Thyroid gland (tissue), 4 donors: Measurements from ENCODE around the gene PSMF1. TPM values are rescaled to one million over a fixed set of nuclear protein-coding genes. Genes with fewer than 3 reads are reported as not detected.

Experiments used
- DNase-seq, 2 donors: peaks; one replicate each; pipeline ENCODE4 v3.0.0-alpha.2; 2019
- H3K27ac ChIP-seq, 3 donors: fragments of 200-600 bp; sonication (generic); 1 replicate in 2 of 3; 2 replicates in 1 of 3; pipeline ENCODE4 v1.5.1; 2016 to 2019; ENCODE audit warnings: mild to moderate bottlenecking in 1 of 3, moderate library complexity in 1 of 3
- H3K27me3 ChIP-seq: fragments of 200-600 bp; sonication (generic); one replicate; pipeline ENCODE4 v1.5.1; 2019
- H3K36me3 ChIP-seq, 2 donors: fragments of 200-600 bp; sonication (generic); one replicate each; pipeline ENCODE4 v1.5.1; 2016 to 2019
- H3K4me1 ChIP-seq, 2 donors: fragments of 200-600 bp; sonication (generic); one replicate each; pipeline ENCODE4 v1.5.1; 2017 to 2019
- H3K4me3 ChIP-seq, 3 donors: fragments of 200-600 bp; sonication (generic); replicated peaks in 1 of 3; 1 replicate in 2 of 3; 2 replicates in 1 of 3; pipeline ENCODE4 v1.5.1; 2016; ENCODE audit warnings: mild to moderate bottlenecking in 1 of 3
- H3K9me3 ChIP-seq: fragments of 200-600 bp; sonication (generic); one replicate; pipeline ENCODE4 v1.5.1; 2017
- POLR2A ChIP-seq, 2 donors: fragments of 450-650 bp; IDR thresholded peaks; one replicate each; pipeline ENCODE4 v1.6.1; 2017; ENCODE audit warnings: antibody characterized with exemption in 2 of 2, mild to moderate bottlenecking in 2 of 2, moderate library complexity in 1 of 2
- WGBS, 2 donors: methylation state at CpG; one replicate each; pipeline ENCODE4 v1.1.5; 2017; 5-methylcytosine and 5-hydroxymethylcytosine counted together
- intact Hi-C: fragments of 100-400 bp; cut with DNase I; formaldehyde crosslinking; loops from one replicate; pipeline ENCODE4 v1.15.1; 2023
- total RNA-seq, 4 donors: library from RNA; depleted of rRNA; stranded (reverse); fragments of >200 nt; gene quantifications; one replicate each; pipeline ENCODE4 v1.2.3, GENCODE V29; 2016
- TF ChIP-seq, protein P1 (sequence below), 6 experiments: fragments of 200-600 bp in 3 of 6; fragments of 450-650 bp in 3 of 6; sonication (generic) in 3 of 6; IDR thresholded peaks; one replicate each; pipeline ENCODE4 v1.5.1; 2016 to 2019; ENCODE audit warnings: antibody characterized with exemption in 6 of 6, mild to moderate bottlenecking in 2 of 6, inconsistent platforms in 1 of 6, moderate library complexity in 1 of 6

The PSMF1 gene
- total RNA-seq, 4 donors from 2014 or later = 74.8 to 189 (median 105) TPM

DNA sequence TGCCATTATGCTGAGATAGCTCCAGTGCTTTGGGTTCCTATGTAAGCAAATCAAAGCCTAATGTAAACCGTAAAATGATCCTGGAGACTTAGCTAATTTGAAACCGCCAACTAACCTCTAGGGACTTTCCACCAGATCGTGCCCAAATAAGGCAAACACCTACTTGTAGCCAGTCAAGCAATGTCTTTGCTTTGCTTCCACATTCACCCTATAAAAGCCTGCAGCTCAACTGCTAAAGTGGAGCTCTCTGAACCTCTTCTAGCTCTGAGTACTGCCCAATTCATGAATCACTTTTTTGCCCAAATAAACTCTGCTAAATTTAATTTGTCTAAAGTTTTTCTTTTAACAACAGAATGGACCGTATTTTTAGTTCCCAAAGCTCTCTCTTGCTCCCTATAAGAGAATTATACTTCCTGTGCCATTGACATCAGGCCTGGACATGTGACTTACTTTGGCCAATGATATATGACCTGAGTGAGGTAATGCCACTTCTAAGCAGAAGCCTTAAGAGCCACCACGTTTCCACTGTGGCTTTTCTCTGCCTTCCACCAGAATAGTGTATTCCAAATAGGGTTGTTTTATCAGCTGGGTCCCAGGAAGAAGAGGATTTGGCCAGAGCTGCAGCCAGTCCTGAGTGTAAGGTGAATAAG, 34.8 kb upstream of the PSMF1 start:
- H3K36me3 ChIP-seq = no peaks in the 10 kb centered on the region
- no peaks in the 10 kb centered on the region for H3K27me3 ChIP-seq
- WGBS, 2 donors = 69 to 77% methylated on average over 5 of the region's 5 CpGs
- no peak for DNase-seq
- no peak overlapping the region for H3K4me3 ChIP-seq
- no peak overlapping the region for H3K27ac ChIP-seq
- no peaks in the 10 kb centered on the region for H3K4me1 ChIP-seq
- TF ChIP-seq, protein P1, sequence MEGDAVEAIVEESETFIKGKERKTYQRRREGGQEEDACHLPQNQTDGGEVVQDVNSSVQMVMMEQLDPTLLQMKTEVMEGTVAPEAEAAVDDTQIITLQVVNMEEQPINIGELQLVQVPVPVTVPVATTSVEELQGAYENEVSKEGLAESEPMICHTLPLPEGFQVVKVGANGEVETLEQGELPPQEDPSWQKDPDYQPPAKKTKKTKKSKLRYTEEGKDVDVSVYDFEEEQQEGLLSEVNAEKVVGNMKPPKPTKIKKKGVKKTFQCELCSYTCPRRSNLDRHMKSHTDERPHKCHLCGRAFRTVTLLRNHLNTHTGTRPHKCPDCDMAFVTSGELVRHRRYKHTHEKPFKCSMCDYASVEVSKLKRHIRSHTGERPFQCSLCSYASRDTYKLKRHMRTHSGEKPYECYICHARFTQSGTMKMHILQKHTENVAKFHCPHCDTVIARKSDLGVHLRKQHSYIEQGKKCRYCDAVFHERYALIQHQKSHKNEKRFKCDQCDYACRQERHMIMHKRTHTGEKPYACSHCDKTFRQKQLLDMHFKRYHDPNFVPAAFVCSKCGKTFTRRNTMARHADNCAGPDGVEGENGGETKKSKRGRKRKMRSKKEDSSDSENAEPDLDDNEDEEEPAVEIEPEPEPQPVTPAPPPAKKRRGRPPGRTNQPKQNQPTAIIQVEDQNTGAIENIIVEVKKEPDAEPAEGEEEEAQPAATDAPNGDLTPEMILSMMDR (IDR thresholded peaks at IDR 0.05) = no peak
- TF ChIP-seq POLR2A (IDR thresholded peaks at IDR 0.05) = no peak
- H3K9me3 ChIP-seq = no peaks in the 10 kb centered on the region
- intact Hi-C loops = no loop called here

DNA sequence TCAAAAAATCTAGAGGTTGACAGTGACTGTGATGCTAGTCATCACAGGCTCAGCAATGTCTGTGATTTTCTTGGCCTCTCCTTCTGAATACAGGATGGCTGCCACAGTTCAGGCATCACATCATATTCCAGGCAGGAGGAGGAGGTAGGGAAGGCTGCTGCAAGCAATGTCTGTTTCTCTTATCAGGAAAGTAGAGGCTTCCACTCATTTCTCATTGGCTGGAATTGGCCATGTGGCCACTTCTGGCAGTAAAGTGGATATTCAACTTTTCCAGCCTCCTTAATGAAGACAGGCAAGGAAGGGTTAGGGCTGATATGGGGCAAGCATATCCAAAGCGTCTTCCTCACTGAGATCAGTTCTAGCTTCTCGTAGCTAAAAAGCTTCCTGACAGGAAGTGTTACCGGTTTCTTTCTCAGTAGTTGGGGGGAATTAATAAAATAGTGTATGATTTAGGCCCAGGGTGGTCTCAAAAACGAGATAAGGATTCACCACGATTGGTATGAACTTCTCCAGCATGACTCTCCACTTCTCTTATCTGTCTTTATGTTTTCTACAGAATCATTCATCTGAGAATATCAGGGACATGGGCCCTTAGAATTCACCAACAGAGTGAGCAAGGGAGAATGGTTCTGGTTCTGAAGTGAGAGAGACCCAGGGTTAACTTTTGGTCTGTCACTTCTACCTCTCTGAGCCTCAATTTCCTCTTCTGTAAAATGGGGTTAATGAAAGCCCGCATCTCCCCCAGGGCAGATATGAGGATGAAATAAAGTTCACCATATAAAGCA, 32.7 kb upstream of the PSMF1 start:
- 67 to 72% methylated on average over 6 of the region's 6 CpGs for WGBS, 2 donors
- Histone ChIP-seq H3K36me3 (no peaks in the 10 kb centered on the region), H3K4me3 (no peak overlapping the region), H3K4me1 (no peaks in the 10 kb centered on the region), H3K9me3 (no peaks in the 10 kb centered on the region), H3K27me3 (no peaks in the 10 kb centered on the region), H3K27ac (no peak overlapping the region)
- intact Hi-C loops = no loop called here
- DNase-seq = no peak
- TF ChIP-seq POLR2A (IDR thresholded peaks at IDR 0.05) = no peak
- TF ChIP-seq, protein P1 (IDR thresholded peaks at IDR 0.05) = no peak

DNA sequence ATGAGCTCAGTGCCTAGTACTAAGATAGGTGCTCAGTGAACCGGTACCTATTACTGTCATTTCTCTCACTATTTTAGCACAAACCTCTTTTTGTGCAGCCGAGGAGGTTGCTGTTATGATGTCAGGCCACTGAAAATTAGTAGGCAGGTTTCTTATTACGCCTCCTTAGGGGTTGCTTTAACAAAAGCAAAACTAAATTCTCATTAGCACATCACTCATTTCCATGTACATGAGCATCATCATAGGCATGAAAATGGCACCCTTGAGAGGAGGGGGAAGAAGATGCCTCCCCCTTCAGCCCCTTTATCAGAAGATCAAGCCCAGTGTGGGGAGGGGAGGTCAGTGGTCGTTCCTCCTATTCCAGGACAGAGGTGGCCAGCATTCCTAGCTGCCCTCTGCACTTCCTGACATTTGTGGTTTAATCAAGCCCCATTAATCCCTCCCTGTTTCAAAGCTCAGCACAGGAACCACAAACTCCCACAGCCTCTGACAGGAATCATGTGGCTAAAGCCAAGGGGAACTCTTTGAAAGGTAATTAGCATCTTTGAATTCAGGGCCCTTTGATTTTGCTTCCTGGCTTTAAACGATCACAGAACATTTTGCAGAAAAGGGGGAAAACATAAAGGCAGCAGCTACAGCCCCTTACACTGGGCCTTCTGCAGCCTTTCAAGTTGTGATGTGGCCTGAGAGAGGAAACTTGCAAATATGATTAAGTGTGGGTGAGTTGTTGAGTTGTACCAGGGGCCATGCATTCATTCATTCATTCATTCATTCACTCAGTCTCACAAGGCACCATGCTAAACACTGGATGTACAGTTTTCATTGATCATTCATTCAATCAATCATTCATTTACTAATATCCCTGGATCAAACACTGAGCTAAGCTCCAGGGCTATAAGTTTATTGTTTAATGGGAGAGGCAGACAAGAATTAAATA, 31.9 kb upstream of the PSMF1 start:
- TF ChIP-seq, protein P1 (IDR thresholded peaks at IDR 0.05) = no peak
- TF ChIP-seq POLR2A (IDR thresholded peaks at IDR 0.05) = no peak
- WGBS, 2 donors = 43 to 52% methylated on average over 5 of the region's 5 CpGs
- no peaks in the 10 kb centered on the region for H3K36me3 ChIP-seq
- H3K4me1 ChIP-seq = no peaks in the 10 kb centered on the region
- H3K27ac ChIP-seq = no peak overlapping the region
- H3K27me3 ChIP-seq = no peaks in the 10 kb centered on the region
- H3K4me3 ChIP-seq = no peak overlapping the region
- DNase-seq = no peak
- H3K9me3 ChIP-seq = no peaks in the 10 kb centered on the region
- intact Hi-C loops = no loop called here

DNA sequence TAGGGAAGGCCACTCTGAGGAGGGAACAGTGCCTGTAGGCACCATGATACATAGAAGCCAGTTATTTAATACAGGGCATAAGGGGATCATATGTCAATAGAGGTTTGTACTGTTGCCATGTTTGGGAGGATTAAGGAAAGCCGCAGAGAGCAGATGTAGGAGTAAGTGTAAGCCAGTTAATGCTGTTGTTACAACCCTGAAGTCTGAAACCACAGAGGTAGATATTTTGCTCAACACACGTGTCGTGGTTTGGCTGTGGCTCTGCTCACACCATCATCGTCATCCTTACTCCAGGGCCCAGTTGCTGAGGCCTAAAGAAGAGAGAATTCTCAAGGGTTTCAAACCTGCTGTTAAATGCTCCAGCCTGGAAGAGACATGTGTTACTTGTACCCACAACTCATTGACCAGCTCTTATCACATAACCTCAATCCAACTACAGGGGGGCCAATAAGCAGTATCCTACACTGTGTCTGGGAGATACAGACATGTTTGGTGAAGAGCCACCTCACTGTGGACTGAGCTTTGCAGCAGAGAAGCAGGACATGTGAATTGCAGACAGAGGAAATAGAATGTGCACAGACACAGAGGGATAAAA, 31.0 kb upstream of the PSMF1 start:
- no peak for DNase-seq
- TF ChIP-seq, protein P1 (IDR thresholded peaks at IDR 0.05) = no peak
- no peak for TF ChIP-seq POLR2A (IDR thresholded peaks at IDR 0.05)
- Histone ChIP-seq H3K27me3 (no peaks in the 10 kb centered on the region), H3K36me3 (no peaks in the 10 kb centered on the region), H3K4me3 (no peak overlapping the region), H3K4me1 (no peaks in the 10 kb centered on the region), H3K9me3 (no peaks in the 10 kb centered on the region), H3K27ac (no peak overlapping the region)
- intact Hi-C loops = no loop called here
- 84 to 86% methylated on average over 4 of the region's 4 CpGs for WGBS, 2 donors
